ENCODE data around the gene CLPSL2.
A peak's percentile ranks its signal among the peaks of the same experiment; 100 is the strongest.

CLPSL2 gene

DNA sequence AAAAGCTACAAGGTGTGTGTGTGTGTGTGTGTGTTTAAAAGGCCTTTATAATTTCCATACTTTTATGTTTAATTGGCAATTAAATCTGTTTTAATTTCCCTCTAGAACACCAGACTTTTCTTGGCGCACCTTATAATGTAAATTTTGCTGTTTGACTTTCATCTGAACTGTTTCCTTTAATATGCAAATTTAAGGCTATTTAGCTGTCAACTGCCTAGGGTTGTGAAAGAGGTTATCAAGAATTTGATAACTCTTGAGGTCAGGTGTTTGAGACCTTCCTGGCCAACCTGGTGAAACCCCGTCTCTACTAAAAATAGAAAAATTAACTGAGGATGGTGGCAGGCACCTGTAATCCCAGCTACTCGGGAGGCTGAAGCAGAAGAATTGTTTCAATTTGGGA lies 24.8 kb downstream of the CLPSL2 start:
- Histone ChIP-seq H3K27me3 (ENCODE audit: control insufficient read depth, insufficient read depth, low read length, poor library complexity, severe bottlenecking) (no peaks in the 10 kb centered on the region), H3K4me3 (ENCODE audit: insufficient read depth, low read depth, low read length) (no peak overlapping the region), H3K36me3 (ENCODE audit: control insufficient read depth, insufficient read depth, low read length) (no peaks in the 10 kb centered on the region), H3K27ac (ENCODE audit: insufficient read depth, low read depth, low read length, poor library complexity, severe bottlenecking) (no peak overlapping the region), H3K9me3 (ENCODE audit: control insufficient read depth, low read length) (no peaks in the 10 kb centered on the region), H3K4me1 (ENCODE audit: control insufficient read depth, insufficient read depth, low read length) (no peaks in the 10 kb centered on the region)
- WGBS, 2 experiments, result 82 to 86% methylated on average over 3 of the region's 3 CpGs

GRCh38 chr6:35804996-35805736 lies 28.8 kb downstream of the CLPSL2 start, which contains the start of gene LHFPL5:
Gene LHFPL5, plus strand, starts transcription at chr6:35805352. Its CDS starts 319 bp downstream, at chr6:35805671.
- Histone ChIP-seq H3K27ac (ENCODE audit: insufficient read depth, low read depth, low read length, poor library complexity, severe bottlenecking) (no peak within 1 kb of the TSS), H3K4me3 (ENCODE audit: insufficient read depth, low read depth, low read length) (peak within 1 kb of the TSS; percentile 47), H3K36me3 (ENCODE audit: control insufficient read depth, insufficient read depth, low read length) (no peaks in the 10 kb centered on the region), H3K27me3 (ENCODE audit: control insufficient read depth, insufficient read depth, low read length, poor library complexity, severe bottlenecking) (no peaks in the 10 kb centered on the region), H3K9me3 (ENCODE audit: control insufficient read depth, low read length) (no peaks in the 10 kb centered on the region), H3K4me1 (ENCODE audit: control insufficient read depth, insufficient read depth, low read length) (no peaks in the 10 kb centered on the region)
- WGBS, 2 experiments, result 13 to 15% methylated on average over 40 of the region's 40 CpGs

DNA sequence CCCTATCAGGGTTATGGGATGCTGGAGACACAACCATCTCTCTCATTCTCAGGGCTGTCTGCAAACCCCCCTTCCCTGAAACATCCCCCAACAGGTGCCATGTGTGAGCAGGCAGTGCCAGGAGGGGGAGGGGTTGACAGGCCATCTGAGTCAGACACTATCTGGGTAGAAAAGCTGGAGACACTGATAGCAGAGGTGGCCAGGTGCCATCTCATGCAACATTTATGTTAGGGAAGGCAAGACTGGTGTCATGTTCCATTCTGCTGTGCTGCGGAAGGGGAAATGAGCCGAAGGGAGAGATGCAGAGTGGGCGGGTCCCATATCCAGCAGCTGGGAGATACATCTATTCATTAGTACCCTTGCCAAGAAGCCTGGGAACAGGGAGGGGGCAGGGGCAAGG lies 32.3 kb downstream of the CLPSL2 start:
- H3K4me1 ChIP-seq (ENCODE audit: control insufficient read depth, insufficient read depth, low read length), result no peaks in the 10 kb centered on the region
- H3K27me3 ChIP-seq (ENCODE audit: control insufficient read depth, insufficient read depth, low read length, poor library complexity, severe bottlenecking), result no peaks in the 10 kb centered on the region
- H3K36me3 ChIP-seq (ENCODE audit: control insufficient read depth, insufficient read depth, low read length), result no peaks in the 10 kb centered on the region
- H3K9me3 ChIP-seq (ENCODE audit: control insufficient read depth, low read length), result no peaks in the 10 kb centered on the region
- H3K4me3 ChIP-seq (ENCODE audit: insufficient read depth, low read depth, low read length), result no peak overlapping the region
- no peak overlapping the region for H3K27ac ChIP-seq (ENCODE audit: insufficient read depth, low read depth, low read length, poor library complexity, severe bottlenecking)
- WGBS, 2 experiments, result 69 to 77% methylated on average over 3 of the region's 3 CpGs

DNA sequence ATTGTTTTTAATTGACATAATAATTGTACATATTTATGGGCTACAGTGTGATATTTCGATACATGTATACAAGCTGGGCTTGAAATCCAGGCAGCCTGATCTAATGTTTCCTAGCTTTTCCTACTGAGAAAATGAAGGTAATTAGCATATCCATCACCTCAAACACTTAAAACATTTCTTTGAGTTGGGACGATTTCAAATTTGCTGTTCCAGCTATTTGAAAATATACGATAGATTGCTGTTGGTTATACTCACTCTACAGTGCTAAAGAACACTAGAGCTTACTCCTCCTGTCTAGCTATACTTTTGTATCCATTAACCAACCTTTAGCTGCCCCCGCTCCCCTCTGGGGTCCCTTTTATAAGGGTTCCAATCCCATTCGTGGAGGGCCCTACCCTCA lies 33.4 kb downstream of the CLPSL2 start:
- WGBS, 2 experiments, result 88% methylated on average over 5 of the region's 5 CpGs
- H3K4me3 ChIP-seq (ENCODE audit: insufficient read depth, low read depth, low read length), result no peak overlapping the region
- no peaks in the 10 kb centered on the region for H3K36me3 ChIP-seq (ENCODE audit: control insufficient read depth, insufficient read depth, low read length)
- no peaks in the 10 kb centered on the region for H3K4me1 ChIP-seq (ENCODE audit: control insufficient read depth, insufficient read depth, low read length)
- H3K9me3 ChIP-seq (ENCODE audit: control insufficient read depth, low read length), result no peaks in the 10 kb centered on the region
- H3K27ac ChIP-seq (ENCODE audit: insufficient read depth, low read depth, low read length, poor library complexity, severe bottlenecking), result no peak overlapping the region
- H3K27me3 ChIP-seq (ENCODE audit: control insufficient read depth, insufficient read depth, low read length, poor library complexity, severe bottlenecking), result no peaks in the 10 kb centered on the region

DNA sequence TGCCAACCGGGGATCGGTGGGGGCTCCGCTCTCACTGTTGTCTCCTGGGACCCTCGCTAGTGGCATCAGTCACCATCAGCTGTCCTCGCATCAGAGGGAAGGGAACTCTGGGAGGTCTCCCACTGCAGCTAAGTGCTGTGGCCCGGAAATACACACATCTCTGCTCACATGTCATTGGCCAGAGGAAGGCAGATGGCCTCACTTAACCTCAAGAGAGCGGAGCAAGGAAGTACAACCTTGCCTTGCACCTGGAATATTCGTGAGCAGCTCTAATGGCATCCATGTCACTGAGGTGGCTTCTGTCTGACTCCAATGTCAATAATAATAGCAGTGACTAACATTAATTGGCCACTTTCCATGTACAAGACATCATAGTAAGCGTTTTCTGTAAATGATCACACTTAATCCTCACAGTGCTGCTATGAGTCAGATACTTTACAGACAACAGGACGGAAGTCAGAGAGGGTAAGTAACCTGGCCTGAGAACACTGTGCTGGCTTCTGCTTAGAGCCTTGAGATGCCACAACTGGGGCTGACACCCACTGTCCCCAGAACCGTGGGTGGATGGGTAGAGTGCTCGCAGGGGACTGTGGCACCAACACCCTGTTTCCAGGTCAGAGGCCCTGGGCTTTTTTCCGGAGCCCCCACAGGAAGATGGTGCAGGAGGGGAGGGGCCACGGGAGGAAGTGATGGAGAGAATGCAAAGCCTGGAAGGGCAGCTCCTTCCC lies 34.7 kb downstream of the CLPSL2 start:
- WGBS, 2 experiments, result 90 to 91% methylated on average over 14 of the region's 14 CpGs
- H3K27ac ChIP-seq (ENCODE audit: insufficient read depth, low read depth, low read length, poor library complexity, severe bottlenecking), result no peak overlapping the region
- H3K9me3 ChIP-seq (ENCODE audit: control insufficient read depth, low read length), result no peaks in the 10 kb centered on the region
- no peaks in the 10 kb centered on the region for H3K27me3 ChIP-seq (ENCODE audit: control insufficient read depth, insufficient read depth, low read length, poor library complexity, severe bottlenecking)
- H3K4me1 ChIP-seq (ENCODE audit: control insufficient read depth, insufficient read depth, low read length), result no peaks in the 10 kb centered on the region
- no peaks in the 10 kb centered on the region for H3K36me3 ChIP-seq (ENCODE audit: control insufficient read depth, insufficient read depth, low read length)
- H3K4me3 ChIP-seq (ENCODE audit: insufficient read depth, low read depth, low read length), result no peak overlapping the region

DNA sequence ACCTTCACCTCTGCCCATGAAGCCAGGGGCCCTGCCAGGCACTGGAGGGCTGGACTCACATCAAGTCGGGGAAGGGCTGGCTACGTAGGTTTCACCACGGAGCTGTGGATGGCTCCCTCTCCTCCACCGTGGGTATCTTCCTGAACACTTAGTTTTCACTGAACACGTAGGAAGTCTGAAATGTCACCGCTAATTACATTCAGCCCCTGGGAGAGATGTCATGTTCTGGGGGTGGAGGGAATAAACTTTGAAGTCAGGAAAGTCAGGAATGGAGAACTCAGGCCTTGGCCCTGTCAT lies 35.2 kb downstream of the CLPSL2 start:
- Histone ChIP-seq H3K36me3 (ENCODE audit: control insufficient read depth, insufficient read depth, low read length) (no peaks in the 10 kb centered on the region), H3K4me1 (ENCODE audit: control insufficient read depth, insufficient read depth, low read length) (no peaks in the 10 kb centered on the region), H3K27me3 (ENCODE audit: control insufficient read depth, insufficient read depth, low read length, poor library complexity, severe bottlenecking) (no peaks in the 10 kb centered on the region), H3K27ac (ENCODE audit: insufficient read depth, low read depth, low read length, poor library complexity, severe bottlenecking) (no peak overlapping the region), H3K4me3 (ENCODE audit: insufficient read depth, low read depth, low read length) (no peak overlapping the region), H3K9me3 (ENCODE audit: control insufficient read depth, low read length) (no peaks in the 10 kb centered on the region)
- 91 to 92% methylated on average over 6 of the region's 6 CpGs for WGBS, 2 experiments

- Histone ChIP-seq H3K4me3 (ENCODE audit: insufficient read depth, low read depth, low read length) (no peak overlapping the region), H3K9me3 (ENCODE audit: control insufficient read depth, low read length) (no peaks in the 10 kb centered on the region), H3K36me3 (ENCODE audit: control insufficient read depth, insufficient read depth, low read length) (no peaks in the 10 kb centered on the region), H3K27me3 (ENCODE audit: control insufficient read depth, insufficient read depth, low read length, poor library complexity, severe bottlenecking) (no peaks in the 10 kb centered on the region), H3K4me1 (ENCODE audit: control insufficient read depth, insufficient read depth, low read length) (no peaks in the 10 kb centered on the region), H3K27ac (ENCODE audit: insufficient read depth, low read depth, low read length, poor library complexity, severe bottlenecking) (no peak overlapping the region)
These were observed 41.1 kb downstream of the CLPSL2 start for GRCh38 chr6:35817515-35817914.

DNA sequence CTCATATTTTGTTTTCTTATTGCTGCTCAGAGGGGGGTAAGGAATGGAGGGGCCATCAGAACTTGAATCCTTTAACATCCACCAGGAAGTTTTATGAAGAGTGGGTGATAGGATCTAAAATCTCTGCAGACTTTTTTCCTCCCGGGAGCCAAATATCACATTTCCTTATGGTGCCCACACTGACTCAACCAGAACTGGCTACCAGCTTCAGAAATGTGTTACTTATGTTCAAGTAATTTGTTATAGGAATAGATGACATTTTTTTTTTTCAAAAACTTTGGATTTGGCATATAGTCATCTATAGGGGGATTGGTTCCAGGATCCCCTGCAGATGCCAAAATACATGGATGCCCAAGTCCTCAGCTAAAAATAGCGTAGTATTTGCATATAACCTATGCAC lies 47.2 kb downstream of the CLPSL2 start:
- Histone ChIP-seq H3K27ac (ENCODE audit: insufficient read depth, low read depth, low read length, poor library complexity, severe bottlenecking) (no peak overlapping the region), H3K4me1 (ENCODE audit: control insufficient read depth, insufficient read depth, low read length) (no peaks in the 10 kb centered on the region), H3K4me3 (ENCODE audit: insufficient read depth, low read depth, low read length) (no peak overlapping the region), H3K36me3 (ENCODE audit: control insufficient read depth, insufficient read depth, low read length) (no peaks in the 10 kb centered on the region), H3K27me3 (ENCODE audit: control insufficient read depth, insufficient read depth, low read length, poor library complexity, severe bottlenecking) (no peaks in the 10 kb centered on the region), H3K9me3 (ENCODE audit: control insufficient read depth, low read length) (no peaks in the 10 kb centered on the region)
- 88 to 91% methylated on average over 1 of the region's 2 CpGs for WGBS, 2 experiments

- Histone ChIP-seq H3K9me3 (ENCODE audit: control insufficient read depth, low read length) (no peaks in the 10 kb centered on the region), H3K36me3 (ENCODE audit: control insufficient read depth, insufficient read depth, low read length) (no peaks in the 10 kb centered on the region), H3K4me3 (ENCODE audit: insufficient read depth, low read depth, low read length) (no peak overlapping the region), H3K27me3 (ENCODE audit: control insufficient read depth, insufficient read depth, low read length, poor library complexity, severe bottlenecking) (no peaks in the 10 kb centered on the region), H3K27ac (ENCODE audit: insufficient read depth, low read depth, low read length, poor library complexity, severe bottlenecking) (no peak overlapping the region), H3K4me1 (ENCODE audit: control insufficient read depth, insufficient read depth, low read length) (no peaks in the 10 kb centered on the region)
- WGBS, 2 experiments, result 89 to 92% methylated on average over 5 of the region's 5 CpGs
These were observed 48.3 kb downstream of the CLPSL2 start for GRCh38 chr6:35824552-35825192.

All from ectodermal cell (in vitro differentiated cells).